PC-9 (cell line): ENCODE results near the gene CYP27C1. TPM values are rescaled to one million over a fixed set of nuclear protein-coding genes. Genes with fewer than 3 reads are reported as not detected.

Experiments
- BruUV-seq: library from RNA; stranded (reverse); fragments of 400-500 nt; replicated peaks from 2 replicates; lab custom pipeline; 2021; lab: Mats Ljungman, UMichigan
- CTCF ChIA-PET: fragments of 300-600 bp; sonication (Branson Sonifier 250); formaldehyde crosslinking; loops from one replicate; lab custom pipeline; 2022; ENCODE audit warnings: antibody characterized with exemption; lab: Charles Lee
- POLR2A ChIA-PET: fragments of 300-600 bp; sonication (Branson Sonifier 250); formaldehyde crosslinking; loops from one replicate; lab custom pipeline; 2022; ENCODE audit warnings: antibody characterized with exemption; ENCODE audit not compliant: unreplicated experiment; lab: Charles Lee
- DNase-seq, 2 experiments: peaks; one replicate each; pipeline versions ENCODE4 v3.0.0 to v3.0.0-alpha.2; 2015 to 2022; ENCODE audit warnings: mixed read lengths in 1 of 2
- H2AFZ ChIP-seq: fragments of 200-600 bp; sonication (generic); 2 replicates; pipeline ENCODE4 v1.8.1; 2017; ENCODE audit warnings: antibody characterized with exemption
- H3F3A ChIP-seq: fragments of 200-600 bp; sonication (generic); 2 replicates; pipeline ENCODE4 v1.8.1; 2017; ENCODE audit warnings: antibody characterized with exemption, mild to moderate bottlenecking, low read depth; ENCODE audit not compliant: insufficient read depth
- H3K27ac ChIP-seq: fragments of 200-600 bp; sonication (generic); 2 replicates; pipeline ENCODE4 v1.6.1; 2016; ENCODE audit warnings: mixed run types
- H3K27me3 ChIP-seq: fragments of 200-600 bp; sonication (generic); 2 replicates; pipeline ENCODE4 v1.6.1; 2016; ENCODE audit warnings: low read depth, mixed run types; ENCODE audit not compliant: insufficient read depth
- H3K36me3 ChIP-seq: fragments of 200-600 bp; sonication (generic); 2 replicates; pipeline ENCODE4 v1.6.1; 2016; ENCODE audit warnings: low read depth, mixed run types
- H3K4me1 ChIP-seq: fragments of 200-600 bp; sonication (generic); replicated peaks from 2 replicates; pipeline ENCODE4 v1.6.1; 2016; ENCODE audit warnings: mixed run types; ENCODE audit not compliant: insufficient read depth
- H3K4me2 ChIP-seq: fragments of 200-600 bp; sonication (generic); 2 replicates; pipeline ENCODE4 v1.6.1; 2017; ENCODE audit warnings: mixed run types
- H3K4me3 ChIP-seq: fragments of 200-600 bp; sonication (generic); 2 replicates; pipeline ENCODE4 v1.6.1; 2016; ENCODE audit warnings: mixed run types
- H3K79me2 ChIP-seq: fragments of 200-600 bp; sonication (generic); 2 replicates; pipeline ENCODE4 v1.6.1; 2017; ENCODE audit warnings: low read depth, mixed run types
- H3K9me2 ChIP-seq: fragments of 200-600 bp; sonication (generic); 2 replicates; pipeline ENCODE4 v1.8.1; 2017; ENCODE audit warnings: mild to moderate bottlenecking; ENCODE audit not compliant: insufficient read depth
- H3K9me3 ChIP-seq: fragments of 200-600 bp; sonication (generic); 2 replicates; pipeline ENCODE4 v1.8.1; 2016; ENCODE audit warnings: low read depth; ENCODE audit not compliant: insufficient read depth
- H4K20me1 ChIP-seq: fragments of 200-600 bp; sonication (generic); 2 replicates; pipeline ENCODE4 v1.8.1; 2017; ENCODE audit not compliant: insufficient read depth
- EZH2 ChIP-seq: fragments of 200-600 bp; sonication (generic); IDR thresholded peaks from 2 replicates; pipeline ENCODE4 v1.8.0; 2017; ENCODE audit warnings: antibody characterized with exemption, low read depth
- intact Hi-C: fragments of 100-400 bp; cut with micrococcal nuclease; formaldehyde crosslinking; loops from one replicate; pipeline ENCODE4 v1.10.0; 2022; ENCODE audit not compliant: unreplicated experiment
- total RNA-seq: library from RNA; stranded (reverse); gene quantifications from 2 replicates; pipeline ENCODE4 v1.2.3, GENCODE V29; 2021
- TF ChIP-seq, protein P1 (sequence below): fragments of 200-600 bp; sonication (generic); conservative IDR thresholded peaks from 2 replicates; pipeline ENCODE4 v1.6.1; 2017; ENCODE audit warnings: mixed run types, antibody characterized with exemption, mild to moderate bottlenecking, moderate library complexity

The CYP27C1 gene
- total RNA-seq, 1 experiment from 2014 or later, result 0.94 TPM

DNA sequence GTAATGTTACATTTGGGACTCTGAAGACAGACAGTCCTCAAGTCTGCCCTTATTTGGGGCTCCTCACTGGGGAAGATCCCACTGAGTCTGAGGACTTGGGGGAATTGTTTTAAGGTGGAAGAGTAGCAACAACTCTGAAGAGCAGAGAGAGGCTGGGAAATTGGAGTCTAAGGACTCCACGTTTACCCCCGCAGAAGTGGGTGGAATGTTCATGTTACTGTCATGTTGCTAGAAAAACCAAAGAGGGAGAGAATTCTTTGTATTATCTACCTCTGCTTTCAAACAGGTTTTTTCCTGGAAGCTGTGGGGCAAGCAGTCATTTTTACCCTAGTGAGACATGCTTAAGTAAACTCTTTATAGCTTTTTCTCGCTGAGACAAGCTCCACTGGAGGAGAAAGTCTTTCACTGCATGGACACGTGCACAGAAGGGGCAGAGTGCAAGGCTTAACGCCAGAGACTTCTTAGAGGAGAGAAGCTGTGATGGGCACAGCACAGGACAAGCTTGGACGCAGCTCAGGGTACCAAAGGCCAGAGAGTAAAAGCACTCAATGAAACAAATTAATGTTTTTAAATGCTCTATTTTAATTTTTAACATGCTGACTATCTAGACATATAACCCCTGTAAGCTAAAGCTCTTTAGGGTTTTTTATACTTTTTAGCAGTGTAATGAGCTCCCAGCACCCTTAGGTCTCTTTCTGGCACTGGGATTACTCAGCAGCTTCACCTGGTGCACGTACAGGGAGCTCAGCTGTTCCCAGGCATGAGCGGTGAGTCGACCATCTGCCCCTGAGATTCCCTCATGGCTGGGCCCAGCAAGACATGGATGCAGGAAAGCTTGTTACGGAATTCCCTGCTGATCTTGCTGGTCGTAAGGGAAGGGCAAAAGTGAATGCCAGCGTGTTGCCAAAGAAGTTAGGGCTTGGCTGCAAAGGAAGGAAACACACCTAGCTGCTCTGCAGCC is 58.6 kb downstream of the CYP27C1 start:
- no peak overlapping the region for H3K27ac ChIP-seq

DNA sequence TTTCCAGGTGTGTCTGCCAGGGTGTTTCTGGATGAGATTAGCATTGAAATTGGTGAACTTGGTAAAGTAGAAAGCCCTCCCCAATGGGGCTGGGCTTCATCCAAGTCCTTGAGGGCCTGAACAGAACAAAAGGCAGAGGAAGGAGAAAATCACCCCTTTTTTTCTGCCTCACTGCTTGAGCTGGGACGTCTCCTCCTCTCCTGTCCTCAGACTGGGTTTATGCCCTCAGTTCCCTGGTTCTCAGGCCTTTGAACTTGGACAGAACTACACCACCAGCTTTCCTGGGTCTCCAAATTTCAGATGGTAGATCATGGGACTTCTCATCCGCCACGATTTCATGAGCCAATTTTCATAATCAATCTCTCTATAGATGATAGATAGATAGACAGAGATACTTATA is 59.4 kb downstream of the CYP27C1 start:
- Histone ChIP-seq H3K4me1 (peaks cover 43% of the 10 kb centered on the region), H3K9me3 (no peaks in the 10 kb centered on the region), H3K4me3 (no peak overlapping the region), H2AFZ (no peak overlapping the region), H3K4me2 (no peak overlapping the region), H3K36me3 (no peaks in the 10 kb centered on the region), H3K9me2 (no peaks in the 10 kb centered on the region), H4K20me1 (no peaks in the 10 kb centered on the region), H3K27me3 (no peaks in the 10 kb centered on the region), H3K79me2 (no peaks in the 10 kb centered on the region), H3F3A (peaks cover 22% of the 10 kb centered on the region; the same call in 1 of the 2 replicates), H3K27ac (no peak overlapping the region)
- no TSS peak for BruUV-seq
- DNase-seq, result no peak
- no peak for TF ChIP-seq EZH2
- TF ChIP-seq, protein P1, sequence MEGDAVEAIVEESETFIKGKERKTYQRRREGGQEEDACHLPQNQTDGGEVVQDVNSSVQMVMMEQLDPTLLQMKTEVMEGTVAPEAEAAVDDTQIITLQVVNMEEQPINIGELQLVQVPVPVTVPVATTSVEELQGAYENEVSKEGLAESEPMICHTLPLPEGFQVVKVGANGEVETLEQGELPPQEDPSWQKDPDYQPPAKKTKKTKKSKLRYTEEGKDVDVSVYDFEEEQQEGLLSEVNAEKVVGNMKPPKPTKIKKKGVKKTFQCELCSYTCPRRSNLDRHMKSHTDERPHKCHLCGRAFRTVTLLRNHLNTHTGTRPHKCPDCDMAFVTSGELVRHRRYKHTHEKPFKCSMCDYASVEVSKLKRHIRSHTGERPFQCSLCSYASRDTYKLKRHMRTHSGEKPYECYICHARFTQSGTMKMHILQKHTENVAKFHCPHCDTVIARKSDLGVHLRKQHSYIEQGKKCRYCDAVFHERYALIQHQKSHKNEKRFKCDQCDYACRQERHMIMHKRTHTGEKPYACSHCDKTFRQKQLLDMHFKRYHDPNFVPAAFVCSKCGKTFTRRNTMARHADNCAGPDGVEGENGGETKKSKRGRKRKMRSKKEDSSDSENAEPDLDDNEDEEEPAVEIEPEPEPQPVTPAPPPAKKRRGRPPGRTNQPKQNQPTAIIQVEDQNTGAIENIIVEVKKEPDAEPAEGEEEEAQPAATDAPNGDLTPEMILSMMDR, result no peak
- CTCF ChIA-PET, result no interaction called here
- intact Hi-C loops, result no loop called here
- POLR2A ChIA-PET, result no interaction called here

More for the DNA sequence above, 58.6 kb downstream of the CYP27C1 start:
- H4K20me1 ChIP-seq, result no peaks in the 10 kb centered on the region
- H3K4me3 ChIP-seq, result no peak overlapping the region
- H3K9me2 ChIP-seq, result no peaks in the 10 kb centered on the region
- ChIA-PET CTCF (interaction anchor here (0.6 kb wide), 1 partner anchor 94 kb away, joined by 3 read pairs; no protein-coding TSS in a partner anchor), POLR2A (interaction anchor here (0.6 kb wide), 1 partner anchor 543 kb away, joined by 8 read pairs; no protein-coding TSS in a partner anchor)
- BruUV-seq, result no TSS peak
- no peaks in the 10 kb centered on the region for H3K9me3 ChIP-seq
- no peak overlapping the region for H2AFZ ChIP-seq
- no peak for DNase-seq
- intact Hi-C loops, result no loop called here
- H3K27me3 ChIP-seq, result no peaks in the 10 kb centered on the region
- no peaks in the 10 kb centered on the region for H3K36me3 ChIP-seq
- TF ChIP-seq, protein P1, result no peak
- no peak for TF ChIP-seq EZH2
- H3K4me2 ChIP-seq, result peak overlapping the region; percentile 3; the same call in 1 of the 2 replicates
- no peaks in the 10 kb centered on the region for H3K79me2 ChIP-seq
- peaks cover 44% of the 10 kb centered on the region for H3K4me1 ChIP-seq
- H3F3A ChIP-seq, result peaks cover 30% of the 10 kb centered on the region

DNA sequence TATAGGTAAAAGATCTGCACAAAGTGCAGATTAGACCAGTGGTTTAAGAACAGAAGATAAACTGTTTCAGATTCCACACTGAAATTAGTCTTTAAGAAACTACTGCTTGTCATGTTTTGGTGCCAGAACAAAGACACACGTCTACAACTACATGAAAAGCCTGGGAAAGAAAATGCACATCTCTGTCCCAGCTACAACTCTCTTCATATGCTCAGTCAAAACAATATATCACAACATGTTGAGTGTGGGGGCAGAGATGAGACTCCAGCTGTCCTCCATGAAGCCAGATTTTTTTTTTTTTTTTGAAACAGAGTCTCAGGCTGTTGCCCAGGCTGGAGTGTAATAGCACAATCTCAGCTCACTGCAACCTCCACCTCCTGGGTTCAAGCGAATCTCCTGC is 60.6 kb downstream of the CYP27C1 start:
- H3F3A ChIP-seq, result peaks cover 12% of the 10 kb centered on the region; the same call in 1 of the 2 replicates
- CTCF ChIA-PET, result no interaction called here
- H3K36me3 ChIP-seq, result no peaks in the 10 kb centered on the region
- no peak overlapping the region for H3K27ac ChIP-seq
- H3K79me2 ChIP-seq, result no peaks in the 10 kb centered on the region
- TF ChIP-seq EZH2, result no peak
- TF ChIP-seq, protein P1, result no peak
- no peak for DNase-seq
- no peaks in the 10 kb centered on the region for H3K9me2 ChIP-seq
- no peaks in the 10 kb centered on the region for H3K9me3 ChIP-seq
- H4K20me1 ChIP-seq, result no peaks in the 10 kb centered on the region
- no TSS peak for BruUV-seq
- intact Hi-C loops, result no loop called here
- POLR2A ChIA-PET, result no interaction called here
- H2AFZ ChIP-seq, result no peak overlapping the region
- no peak overlapping the region for H3K4me3 ChIP-seq
- peaks cover 43% of the 10 kb centered on the region for H3K4me1 ChIP-seq
- no peak overlapping the region for H3K4me2 ChIP-seq
- no peaks in the 10 kb centered on the region for H3K27me3 ChIP-seq
